ENCODE data around the gene ADGRL1.

ADGRL1 gene

GRCh38 chr19:14107581-14108461, 98.1 kb downstream of the ADGRL1 start:
- DNase-seq = no peak

- DNase-seq = no peak
Measured at GRCh38 chr19:14106840-14107239, 99.1 kb downstream of the ADGRL1 start.

GRCh38 chr19:14105680-14106079, 100.3 kb downstream of the ADGRL1 start:
- DNase-seq = no peak

- DNase-seq = no peak
Measured at GRCh38 chr19:14103310-14103709, 102.7 kb downstream of the ADGRL1 start.

- DNase-seq = no peak
Measured at GRCh38 chr19:14102756-14103155, 103.2 kb downstream of the ADGRL1 start.

GRCh38 chr19:14102102-14102696, 103.8 kb downstream of the ADGRL1 start:
- no peak for DNase-seq

- no peak for DNase-seq
Measured at GRCh38 chr19:14101003-14101545, 104.9 kb downstream of the ADGRL1 start.
